ENCODE results near the gene CEP85L. TPM values are rescaled to one million over a fixed set of nuclear protein-coding genes. Genes with fewer than 3 reads are reported as not detected.

The CEP85L gene
- total and polyA plus RNA-seq, 5 donors from 2014 or later: 19.3 to 96.4 (median 27.7) TPM

DNA sequence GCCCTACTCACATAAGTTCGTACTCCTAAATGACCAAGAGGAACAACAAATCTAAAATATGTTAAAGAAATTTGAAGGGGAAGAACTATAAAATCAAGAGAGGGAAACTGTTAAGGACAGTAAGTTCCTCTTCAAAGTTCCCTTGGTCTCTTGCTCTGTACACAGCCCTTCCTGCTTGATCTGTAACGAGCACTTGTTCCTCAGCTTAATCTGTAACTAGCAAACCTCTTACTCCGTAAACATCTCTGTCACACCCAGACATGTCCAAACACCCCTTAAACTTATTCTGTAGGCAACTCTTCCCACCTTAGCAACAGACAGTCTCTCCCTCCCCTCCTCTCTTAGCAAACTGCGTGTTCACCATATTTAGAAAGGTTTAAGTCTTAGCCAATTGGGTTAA, 73.4 kb downstream of the CEP85L start:
- no peak overlapping the region for H3K4me3 ChIP-seq (ENCODE audit: low read depth, low read length)
- Mint-ChIP-seq H3K4me3 (no peak overlapping the region), H3K36me3 (peaks cover 69% of the 10 kb centered on the region), H3K9me3 (peaks cover 0 to 68% (median 34%) of the 10 kb centered on the region in 7 donors), H3K4me1 (peaks cover 2 to 9% (median 7%) of the 10 kb centered on the region in 4 donors), H3K27me3 (no peaks in the 10 kb centered on the region), H3K27ac (no peak overlapping the region)
- no peaks in the 10 kb centered on the region for H3K27me3 ChIP-seq (ENCODE audit: control insufficient read depth, insufficient read depth, low read length)
- peaks cover 62% of the 10 kb centered on the region for H3K36me3 ChIP-seq (ENCODE audit: control insufficient read depth, insufficient read depth, low read length)
- no peaks in the 10 kb centered on the region for H3K4me1 ChIP-seq (ENCODE audit: control insufficient read depth, insufficient read depth, low read length, poor library complexity, severe bottlenecking)
- DNase-seq (no peak), ATAC-seq (ENCODE audit: low read depth in 2 of 2) (no peak)
- H3K27ac ChIP-seq (ENCODE audit: insufficient read depth, low read length, poor library complexity, severe bottlenecking): no peak overlapping the region
- H3K9me3 ChIP-seq (ENCODE audit: control insufficient read depth in 2 of 2, low read length in 2 of 2): peaks cover 38 to 76% of the 10 kb centered on the region in 2 experiments

- no peak overlapping the region for H3K4me3 ChIP-seq (ENCODE audit: low read depth, low read length)
- Mint-ChIP-seq H3K27me3 (no peaks in the 10 kb centered on the region), H3K27ac (peak overlapping the region in 2 of 3 donors; percentile 5 to 8), H3K9me3 (peaks cover 0 to 53% (median 21%) of the 10 kb centered on the region in 7 donors), H3K36me3 (peaks cover 43% of the 10 kb centered on the region), H3K4me1 (peaks cover 7 to 18% (median 15%) of the 10 kb centered on the region in 4 donors), H3K4me3 (no peak overlapping the region)
- peak in 1 of 3 donors; percentile 56 for DNase-seq
- H3K4me1 ChIP-seq (ENCODE audit: control insufficient read depth, insufficient read depth, low read length, poor library complexity, severe bottlenecking): no peaks in the 10 kb centered on the region
- peak overlapping the region; percentile 26 for H3K27ac ChIP-seq (ENCODE audit: insufficient read depth, low read length, poor library complexity, severe bottlenecking)
- H3K27me3 ChIP-seq (ENCODE audit: control insufficient read depth, insufficient read depth, low read length): no peaks in the 10 kb centered on the region
- H3K36me3 ChIP-seq (ENCODE audit: control insufficient read depth, insufficient read depth, low read length): peaks cover 48% of the 10 kb centered on the region
- no peak for ATAC-seq (ENCODE audit: low read depth in 2 of 2)
- H3K9me3 ChIP-seq (ENCODE audit: control insufficient read depth in 2 of 2, low read length in 2 of 2): peaks cover 35 to 56% of the 10 kb centered on the region in 2 experiments
These were observed 77.1 kb downstream of the CEP85L start for GRCh38 chr6:118574051-118574865.

DNA sequence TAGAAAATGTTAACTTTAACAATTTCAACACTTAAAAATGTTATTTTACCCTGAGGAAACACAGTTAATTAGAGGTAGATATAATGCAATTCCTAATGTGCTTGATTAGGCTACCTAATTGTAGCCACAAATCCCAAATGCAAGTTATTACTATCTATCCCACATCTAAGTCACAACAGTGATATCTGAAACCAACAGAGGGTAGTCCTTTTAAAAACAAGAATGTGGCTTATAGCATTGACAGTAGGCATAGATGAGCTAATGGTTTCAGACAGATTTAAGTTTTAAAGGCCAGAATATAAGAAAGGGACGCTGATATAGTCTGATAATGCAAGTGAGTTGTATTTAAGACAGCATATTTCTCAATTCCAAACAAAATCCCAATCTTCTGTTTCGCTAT, 80.3 kb downstream of the CEP85L start:
- DNase-seq: no peak
- no peak overlapping the region for H3K4me3 Mint-ChIP-seq
- H3K36me3 ChIP-seq (ENCODE audit: control insufficient read depth, insufficient read depth, low read length): peaks cover 25% of the 10 kb centered on the region
- peaks cover 22% of the 10 kb centered on the region for H3K36me3 Mint-ChIP-seq
- no peaks in the 10 kb centered on the region for H3K27me3 Mint-ChIP-seq
- H3K27ac ChIP-seq (ENCODE audit: insufficient read depth, low read length, poor library complexity, severe bottlenecking): no peak overlapping the region
- H3K4me1 ChIP-seq (ENCODE audit: control insufficient read depth, insufficient read depth, low read length, poor library complexity, severe bottlenecking): no peaks in the 10 kb centered on the region
- H3K27ac Mint-ChIP-seq: peak overlapping the region in 2 of 3 donors; percentile 22 to 46
- peaks cover 23 to 25% of the 10 kb centered on the region in 2 experiments for H3K9me3 ChIP-seq (ENCODE audit: control insufficient read depth in 2 of 2, low read length in 2 of 2)
- H3K4me3 ChIP-seq (ENCODE audit: low read depth, low read length): no peak overlapping the region
- no peak for ATAC-seq (ENCODE audit: low read depth in 2 of 2)
- peaks cover 0 to 24% (median 12%) of the 10 kb centered on the region in 7 donors for H3K9me3 Mint-ChIP-seq
- no peaks in the 10 kb centered on the region for H3K27me3 ChIP-seq (ENCODE audit: control insufficient read depth, insufficient read depth, low read length)
- H3K4me1 Mint-ChIP-seq: peaks cover 12 to 25% (median 22%) of the 10 kb centered on the region in 4 donors

DNA sequence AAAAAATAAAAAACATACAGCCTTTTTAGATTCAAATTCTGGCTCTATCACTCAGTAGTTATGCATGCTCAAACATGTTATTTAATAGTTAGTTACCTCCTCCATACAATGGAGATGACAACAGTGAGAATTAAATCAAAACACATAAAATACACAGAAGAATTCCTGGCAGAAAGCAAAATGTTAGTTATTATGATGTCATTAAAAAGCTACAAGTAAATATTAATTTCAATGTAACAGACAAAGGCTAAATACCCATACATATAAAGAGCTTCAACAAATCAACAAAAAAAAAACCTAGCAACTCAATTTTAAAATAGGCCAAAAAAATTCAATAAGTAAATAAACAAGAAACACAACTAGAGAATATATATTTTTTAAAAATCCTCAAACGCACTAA, 81.9 kb downstream of the CEP85L start:
- ATAC-seq (ENCODE audit: low read depth in 2 of 2) (no peak), DNase-seq (no peak)
- Mint-ChIP-seq H3K9me3 (peaks cover 0 to 7% (median 4%) of the 10 kb centered on the region in 7 donors), H3K27me3 (no peaks in the 10 kb centered on the region), H3K4me1 (peaks cover 21 to 36% (median 35%) of the 10 kb centered on the region in 4 donors), H3K27ac (no peak overlapping the region), H3K4me3 (no peak overlapping the region), H3K36me3 (peaks cover 14% of the 10 kb centered on the region)
- Histone ChIP-seq H3K36me3 (ENCODE audit: control insufficient read depth, insufficient read depth, low read length) (peaks cover 13% of the 10 kb centered on the region), H3K4me3 (ENCODE audit: low read depth, low read length) (no peak overlapping the region), H3K27ac (ENCODE audit: insufficient read depth, low read length, poor library complexity, severe bottlenecking) (no peak overlapping the region), H3K4me1 (ENCODE audit: control insufficient read depth, insufficient read depth, low read length, poor library complexity, severe bottlenecking) (peaks cover 8% of the 10 kb centered on the region), H3K27me3 (ENCODE audit: control insufficient read depth, insufficient read depth, low read length) (no peaks in the 10 kb centered on the region), H3K9me3 (ENCODE audit: control insufficient read depth in 2 of 2, low read length in 2 of 2) (peaks cover 8 to 13% of the 10 kb centered on the region in 2 experiments)

GRCh38 chr6:118567974-118568373, 83.4 kb downstream of the CEP85L start:
- H3K4me3 Mint-ChIP-seq: no peak overlapping the region
- H3K9me3 Mint-ChIP-seq: no peaks in the 10 kb centered on the region
- H3K27ac Mint-ChIP-seq: peak overlapping the region in 1 of 3 donors; percentile 80
- Histone ChIP-seq H3K27me3 (ENCODE audit: control insufficient read depth, insufficient read depth, low read length) (no peaks in the 10 kb centered on the region), H3K4me1 (ENCODE audit: control insufficient read depth, insufficient read depth, low read length, poor library complexity, severe bottlenecking) (peaks cover 8% of the 10 kb centered on the region), H3K9me3 (ENCODE audit: control insufficient read depth in 2 of 2, low read length in 2 of 2) (peaks cover 0 to under 1% of the 10 kb centered on the region in 2 experiments), H3K36me3 (ENCODE audit: control insufficient read depth, insufficient read depth, low read length) (peaks cover 4% of the 10 kb centered on the region), H3K4me3 (ENCODE audit: low read depth, low read length) (no peak overlapping the region), H3K27ac (ENCODE audit: insufficient read depth, low read length, poor library complexity, severe bottlenecking) (no peak overlapping the region)
- DNase-seq: no peak
- H3K27me3 Mint-ChIP-seq: no peaks in the 10 kb centered on the region
- no peak for ATAC-seq (ENCODE audit: low read depth in 2 of 2)
- peaks cover 9% of the 10 kb centered on the region for H3K36me3 Mint-ChIP-seq
- H3K4me1 Mint-ChIP-seq: peaks cover 21 to 42% (median 35%) of the 10 kb centered on the region in 4 donors

DNA sequence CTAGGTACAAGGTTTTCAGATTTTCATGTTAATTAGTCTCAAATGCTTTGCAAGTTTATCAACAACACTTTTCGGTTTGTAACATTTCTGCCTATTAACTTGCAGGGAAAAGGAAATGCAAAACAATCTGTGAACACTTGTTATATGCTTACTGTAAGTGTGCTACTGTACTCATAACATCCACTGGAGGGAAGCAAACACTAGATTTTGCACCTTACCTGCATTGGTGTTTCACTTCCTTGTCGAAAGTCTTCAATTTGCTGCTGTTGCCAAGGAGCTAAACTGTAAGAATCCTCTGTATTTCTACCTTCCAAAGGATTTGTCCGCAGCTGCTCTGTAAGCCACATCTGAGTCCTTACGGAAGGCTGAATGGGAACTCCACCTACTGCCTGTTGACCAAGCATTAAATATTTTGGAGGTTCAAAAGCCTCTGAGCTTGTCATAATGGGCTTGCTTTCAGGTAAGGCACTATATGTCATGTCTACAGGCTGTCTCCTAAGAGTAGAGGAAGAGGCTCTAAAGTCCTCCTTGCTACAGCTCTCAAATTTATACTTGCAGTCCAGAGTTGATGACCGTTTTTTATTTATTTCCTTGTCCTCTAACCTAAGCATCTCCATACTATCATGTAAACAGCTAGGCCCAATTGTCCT, 86.0 kb downstream of the CEP85L start:
- Histone ChIP-seq H3K36me3 (ENCODE audit: control insufficient read depth, insufficient read depth, low read length) (peaks cover 8% of the 10 kb centered on the region), H3K27me3 (ENCODE audit: control insufficient read depth, insufficient read depth, low read length) (no peaks in the 10 kb centered on the region), H3K4me3 (ENCODE audit: low read depth, low read length) (no peak overlapping the region), H3K4me1 (ENCODE audit: control insufficient read depth, insufficient read depth, low read length, poor library complexity, severe bottlenecking) (peaks cover 12% of the 10 kb centered on the region), H3K27ac (ENCODE audit: insufficient read depth, low read length, poor library complexity, severe bottlenecking) (peak overlapping the region; percentile 29), H3K9me3 (ENCODE audit: control insufficient read depth in 2 of 2, low read length in 2 of 2) (no peaks in the 10 kb centered on the region)
- Mint-ChIP-seq H3K27me3 (no peaks in the 10 kb centered on the region), H3K4me3 (peak overlapping the region in 1 of 4 donors; percentile 14), H3K4me1 (peaks cover 15 to 42% (median 29%) of the 10 kb centered on the region in 4 donors), H3K36me3 (peaks cover 10% of the 10 kb centered on the region), H3K9me3 (no peaks in the 10 kb centered on the region), H3K27ac (peak overlapping the region; percentile 1 to 72 (median 72))
- DNase-seq (peak in 2 of 3 donors; percentile 72 to 82), ATAC-seq (ENCODE audit: low read depth in 2 of 2) (peak; percentile 94 to 99)

DNA sequence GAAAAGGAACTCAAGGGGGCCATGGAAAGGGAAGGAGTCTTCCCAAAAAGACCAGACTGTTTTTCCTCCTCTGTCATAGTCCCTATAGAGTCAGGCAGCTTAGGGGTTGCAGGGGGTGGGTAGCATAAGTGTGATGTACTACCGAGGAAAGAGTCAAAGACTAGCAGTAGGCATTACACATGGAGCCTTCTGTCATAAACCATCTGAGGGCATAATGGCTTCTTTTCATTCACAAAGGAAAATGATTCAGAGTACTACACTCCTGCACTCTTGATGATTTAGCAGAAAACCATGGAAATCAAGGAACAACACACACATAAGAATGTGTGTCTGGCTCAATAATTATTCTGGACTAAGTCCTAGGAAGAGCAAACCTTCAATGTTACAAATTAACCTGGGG, 88.4 kb downstream of the CEP85L start:
- Mint-ChIP-seq H3K4me3 (no peak overlapping the region), H3K27ac (peak overlapping the region in 2 of 3 donors; percentile 78 to 90), H3K27me3 (peaks cover 4% of the 10 kb centered on the region), H3K9me3 (no peaks in the 10 kb centered on the region), H3K4me1 (peaks cover 15 to 54% (median 35%) of the 10 kb centered on the region in 4 donors), H3K36me3 (peaks cover 10% of the 10 kb centered on the region)
- H3K9me3 ChIP-seq (ENCODE audit: control insufficient read depth in 2 of 2, low read length in 2 of 2): no peaks in the 10 kb centered on the region
- peaks cover 8% of the 10 kb centered on the region for H3K36me3 ChIP-seq (ENCODE audit: control insufficient read depth, insufficient read depth, low read length)
- no peaks in the 10 kb centered on the region for H3K27me3 ChIP-seq (ENCODE audit: control insufficient read depth, insufficient read depth, low read length)
- H3K27ac ChIP-seq (ENCODE audit: insufficient read depth, low read length, poor library complexity, severe bottlenecking): no peak overlapping the region
- ATAC-seq (ENCODE audit: low read depth in 2 of 2) (no peak), DNase-seq (no peak)
- H3K4me1 ChIP-seq (ENCODE audit: control insufficient read depth, insufficient read depth, low read length, poor library complexity, severe bottlenecking): peaks cover 31% of the 10 kb centered on the region
- no peak overlapping the region for H3K4me3 ChIP-seq (ENCODE audit: low read depth, low read length)
